ENCODE data around the gene ZNF605. TPM values are rescaled to one million over a fixed set of nuclear protein-coding genes. Genes with fewer than 3 reads are reported as not detected.
"Not testable (repeated sequence)": the region's sequence is repeated elsewhere in the genome, so short reads cannot be mapped to it uniquely, and the experiment has no call there.

ZNF605 gene
- total RNA-seq, 1 donor = 14.2 TPM

DNA sequence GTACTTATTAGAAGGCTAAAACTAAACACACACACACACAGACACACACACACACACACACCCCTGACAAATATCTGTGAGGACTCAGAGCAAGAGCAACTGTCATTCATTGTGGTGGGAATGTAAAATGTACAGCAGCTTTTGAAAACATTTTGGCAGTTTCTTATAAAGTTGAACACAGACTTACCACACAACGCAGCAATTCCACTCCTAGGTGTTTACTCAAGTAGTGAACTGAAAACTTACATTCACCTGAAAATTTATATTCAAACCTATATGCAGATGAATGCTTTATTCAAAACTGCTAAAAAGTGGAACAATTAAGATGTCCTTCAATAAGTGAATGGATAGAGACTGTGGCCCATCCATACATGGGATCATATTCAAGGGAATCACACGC lies 18.6 kb downstream of the ZNF605 start:
- TF ChIP-seq, protein P1, sequence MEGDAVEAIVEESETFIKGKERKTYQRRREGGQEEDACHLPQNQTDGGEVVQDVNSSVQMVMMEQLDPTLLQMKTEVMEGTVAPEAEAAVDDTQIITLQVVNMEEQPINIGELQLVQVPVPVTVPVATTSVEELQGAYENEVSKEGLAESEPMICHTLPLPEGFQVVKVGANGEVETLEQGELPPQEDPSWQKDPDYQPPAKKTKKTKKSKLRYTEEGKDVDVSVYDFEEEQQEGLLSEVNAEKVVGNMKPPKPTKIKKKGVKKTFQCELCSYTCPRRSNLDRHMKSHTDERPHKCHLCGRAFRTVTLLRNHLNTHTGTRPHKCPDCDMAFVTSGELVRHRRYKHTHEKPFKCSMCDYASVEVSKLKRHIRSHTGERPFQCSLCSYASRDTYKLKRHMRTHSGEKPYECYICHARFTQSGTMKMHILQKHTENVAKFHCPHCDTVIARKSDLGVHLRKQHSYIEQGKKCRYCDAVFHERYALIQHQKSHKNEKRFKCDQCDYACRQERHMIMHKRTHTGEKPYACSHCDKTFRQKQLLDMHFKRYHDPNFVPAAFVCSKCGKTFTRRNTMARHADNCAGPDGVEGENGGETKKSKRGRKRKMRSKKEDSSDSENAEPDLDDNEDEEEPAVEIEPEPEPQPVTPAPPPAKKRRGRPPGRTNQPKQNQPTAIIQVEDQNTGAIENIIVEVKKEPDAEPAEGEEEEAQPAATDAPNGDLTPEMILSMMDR (IDR thresholded peaks at IDR 0.05; ENCODE audit: insufficient read depth, low read depth, low read length) = no peak
- no peak for DNase-seq (ENCODE audit: low read depth)
- H3K4me3 ChIP-seq (ENCODE audit: low read depth, low read length) = no peak overlapping the region

- not testable (repeated sequence) for DNase-seq (ENCODE audit: low read depth); H3K4me3 ChIP-seq (ENCODE audit: low read depth, low read length)
Measured at GRCh38 chr12:132936921-132937320, 19.2 kb downstream of the ZNF605 start.

DNA sequence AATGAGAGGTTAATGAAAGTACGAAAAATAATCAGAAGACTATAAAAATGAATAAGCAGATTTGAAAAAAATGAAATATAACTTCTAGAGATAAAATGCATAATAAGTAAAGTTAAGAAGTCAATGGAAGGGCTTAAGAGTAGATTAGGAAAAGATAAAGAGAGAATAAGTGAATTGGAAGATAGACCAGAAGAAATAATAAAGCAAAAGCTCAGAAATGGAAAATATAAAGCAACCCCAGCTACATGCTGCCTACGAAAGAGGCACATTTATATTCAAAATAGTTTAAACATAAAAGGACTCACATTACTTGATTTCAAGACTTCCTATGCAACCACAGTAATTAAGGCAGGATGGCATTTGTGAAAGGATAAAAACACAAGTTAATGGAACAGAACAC lies 19.9 kb downstream of the ZNF605 start:
- TF ChIP-seq, protein P1 (IDR thresholded peaks at IDR 0.05; ENCODE audit: insufficient read depth, low read depth, low read length) = no peak
- H3K4me3 ChIP-seq (ENCODE audit: low read depth, low read length) = no peak overlapping the region
- DNase-seq (ENCODE audit: low read depth) = no peak

GRCh38 chr12:132926415-132926833 lies 29.7 kb downstream of the ZNF605 start:
- no peak overlapping the region for H3K4me3 ChIP-seq (ENCODE audit: low read depth, low read length)
- TF ChIP-seq, protein P1 (IDR thresholded peaks at IDR 0.05; ENCODE audit: insufficient read depth, low read depth, low read length) = no peak
- no peak for DNase-seq (ENCODE audit: low read depth)

GRCh38 chr12:132925597-132926414 lies 30.3 kb downstream of the ZNF605 start:
- H3K4me3 ChIP-seq (ENCODE audit: low read depth, low read length) = no peak overlapping the region
- no peak for DNase-seq (ENCODE audit: low read depth)
- TF ChIP-seq, protein P1 (IDR thresholded peaks at IDR 0.05; ENCODE audit: insufficient read depth, low read depth, low read length) = no peak

DNA sequence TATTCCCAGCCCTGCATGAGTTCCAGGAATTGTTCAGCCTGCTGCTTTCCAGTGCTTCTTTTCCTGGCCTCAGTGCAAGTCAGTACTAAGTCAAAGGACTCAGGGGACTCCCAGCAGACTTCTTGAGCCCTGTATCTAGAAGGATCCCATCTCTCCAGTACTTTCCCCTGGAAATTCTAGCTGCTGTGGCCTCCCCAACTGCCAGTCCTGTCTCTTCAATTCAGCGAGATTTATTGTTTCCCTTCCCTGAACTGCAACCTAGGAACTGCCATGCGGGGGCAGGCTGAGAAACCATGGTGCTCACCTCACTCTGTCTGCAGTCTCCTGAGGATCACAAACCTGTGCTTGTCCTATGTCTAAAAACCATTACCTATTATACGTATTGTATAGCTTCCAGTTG lies 31.8 kb downstream of the ZNF605 start:
- TF ChIP-seq, protein P1 (IDR thresholded peaks at IDR 0.05; ENCODE audit: insufficient read depth, low read depth, low read length) = no peak
- no peak for DNase-seq (ENCODE audit: low read depth)
- no peak overlapping the region for H3K4me3 ChIP-seq (ENCODE audit: low read depth, low read length)

DNA sequence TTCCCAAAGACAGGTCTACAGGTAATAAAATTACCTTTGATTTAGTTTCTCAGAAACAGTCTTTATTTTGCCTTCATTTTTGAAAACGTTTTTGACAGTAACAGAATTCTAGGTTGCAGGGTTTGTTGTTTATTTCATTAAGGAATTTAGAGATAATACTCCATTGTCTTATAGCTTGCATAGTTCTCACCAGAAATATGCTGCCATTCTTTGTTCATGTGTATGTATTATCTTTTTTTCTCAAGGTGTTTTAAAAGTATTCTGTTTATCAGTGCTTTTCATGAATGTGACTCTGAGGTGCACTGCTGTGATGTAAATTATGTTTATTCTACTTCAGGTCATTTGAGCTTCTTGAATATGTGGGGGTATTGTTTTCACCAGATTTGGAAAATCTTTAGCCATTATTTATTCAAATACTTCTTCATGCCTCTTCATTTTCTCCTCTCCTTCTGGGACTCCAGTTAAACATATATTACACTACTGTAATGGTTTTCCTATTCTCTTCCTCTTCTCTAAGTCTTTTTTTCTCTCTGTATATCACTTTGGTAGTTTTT lies 32.7 kb downstream of the ZNF605 start:
- no peak for DNase-seq (ENCODE audit: low read depth)
- no peak overlapping the region for H3K4me3 ChIP-seq (ENCODE audit: low read depth, low read length)
- TF ChIP-seq, protein P1 (IDR thresholded peaks at IDR 0.05; ENCODE audit: insufficient read depth, low read depth, low read length) = no peak
